GM12878 (cell line): ENCODE results near the gene CIROP. TPM values are rescaled to one million over a fixed set of nuclear protein-coding genes. Genes with fewer than 3 reads are reported as not detected.

Source experiments
- CBX3 ChIP-seq: fragments of 200-600 bp; sonication (generic); IDR thresholded peaks from 2 replicates; pipeline ENCODE4 v1.6.1; 2016; ENCODE audit warnings: low read depth, borderline replicate concordance
- CEBPB ChIP-seq, 2 experiments: fragments of 150-350 bp in 1 of 2; IDR thresholded peaks; 2 replicates each; pipeline ENCODE4 v1.6.1; 2012 to 2014; ENCODE audit warnings: low read depth in 2 of 2, low read length in 2 of 2, borderline replicate concordance in 1 of 2, inconsistent platforms in 1 of 2
- CREB1 ChIP-seq: IDR thresholded peaks from 2 replicates; pipeline ENCODE4 v1.6.1; 2012; ENCODE audit warnings: low read depth, mild to moderate bottlenecking, inconsistent platforms
- FOS ChIP-seq: IDR thresholded peaks from 3 replicates; pipeline ENCODE4 v1.6.1; 2011; ENCODE audit warnings: borderline replicate concordance; ENCODE audit not compliant: insufficient read length; ENCODE audit errors: extremely low read depth
- HCFC1 ChIP-seq: fragments of 150-350 bp; IDR thresholded peaks from 2 replicates; pipeline ENCODE4 v1.6.1; 2014; ENCODE audit warnings: low read length
- HDGF ChIP-seq: fragments of 450-650 bp; IDR thresholded peaks from 2 replicates; pipeline ENCODE4 v1.6.1; 2016; ENCODE audit warnings: antibody characterized with exemption
- IKZF2 ChIP-seq, 2 experiments: fragments of 450-650 bp; IDR thresholded peaks; 2 replicates each; pipeline ENCODE4 v1.6.1; 2017; ENCODE audit warnings: mild to moderate bottlenecking in 2 of 2, moderate library complexity in 2 of 2
- KAT2A ChIP-seq: conservative IDR thresholded peaks from 2 replicates; pipeline ENCODE4 v1.6.1; 2011; ENCODE audit warnings: low read depth, low read length; ENCODE audit not compliant: control insufficient read depth
- MEF2B ChIP-seq: fragments of 450-650 bp; IDR thresholded peaks from 2 replicates; pipeline ENCODE4 v1.6.1; 2018; ENCODE audit warnings: mild to moderate bottlenecking, moderate library complexity; ENCODE audit not compliant: partially characterized antibody, poor library complexity, severe bottlenecking
- MLLT1 ChIP-seq: fragments of 450-650 bp; IDR thresholded peaks from 2 replicates; pipeline ENCODE4 v1.6.1; 2016; ENCODE audit warnings: mild to moderate bottlenecking
- RELA ChIP-seq: fragments of 450-650 bp; IDR thresholded peaks from 2 replicates; pipeline ENCODE4 v1.8.0; 2014; ENCODE audit warnings: borderline replicate concordance; ENCODE audit not compliant: partially characterized antibody
- SMARCA5 ChIP-seq: fragments of 450-650 bp; IDR thresholded peaks from 2 replicates; pipeline ENCODE4 v1.6.1; 2017; ENCODE audit warnings: mild to moderate bottlenecking
- SP1 ChIP-seq: IDR thresholded peaks from one replicate; pipeline ENCODE4 v1.6.1; 2011; ENCODE audit warnings: low read depth, low read length
- SUZ12 ChIP-seq: fragments of 200-600 bp; sonication (generic); IDR thresholded peaks from one replicate; pipeline ENCODE4 v1.6.1; 2018; ENCODE audit warnings: antibody characterized with exemption, mild to moderate bottlenecking; ENCODE audit not compliant: unreplicated experiment
- TBL1XR1 ChIP-seq: IDR thresholded peaks from 2 replicates; pipeline ENCODE4 v1.6.1; 2012; ENCODE audit warnings: low read depth, low read length, improper control_type of control experiment
- ZSCAN29 ChIP-seq: fragments of 450-650 bp; IDR thresholded peaks from 2 replicates; pipeline ENCODE4 v1.6.1; 2017; ENCODE audit warnings: mild to moderate bottlenecking, moderate library complexity
- polyA plus RNA-seq, 11 experiments: library from polyadenylated mRNA; depleted of rRNA in 4 of 11; unstranded in 6 of 11; stranded (reverse) in 5 of 11; fragments of >200 nt; fragmentation: Nextera tagmentation in 4 of 11; fragmentation: Illumina TruSeq in 1 of 11; extraction: Ambion mirVana in 4 of 11; extraction: Trizol in 1 of 11; gene quantifications; 1 replicate in 1 of 11; 2 replicates in 10 of 11; pipeline versions ENCODE4 v1.2.1 to v1.2.3, GENCODE V29; 2011 to 2016; ENCODE audit warnings: inconsistent platforms in 2 of 11, missing spikeins in 2 of 11, low read depth in 1 of 11
- total RNA-seq, 4 experiments: library from RNA; depleted of rRNA in 3 of 4; stranded (reverse); fragments of >200 nt in 3 of 4; fragmentation: Illumina TruSeq in 1 of 4; extraction: Trizol in 1 of 4; gene quantifications; 2 replicates each; pipeline versions ENCODE4 v1.2.1 to v1.2.3, GENCODE V29; 2013 to 2021
- TF ChIP-seq, protein P1 (sequence below): IDR thresholded peaks from 2 replicates; pipeline ENCODE4 v1.6.1; 2012; ENCODE audit warnings: mild to moderate bottlenecking, low read depth, low read length
- TF ChIP-seq, protein P2 (sequence below): fragments of 450-650 bp; IDR thresholded peaks from 2 replicates; pipeline ENCODE4 v1.6.1; 2017; ENCODE audit warnings: borderline replicate concordance
- TF ChIP-seq, protein P3 (sequence below): fragments of 450-650 bp; IDR thresholded peaks from 2 replicates; pipeline ENCODE4 v1.6.1; 2017; ENCODE audit warnings: mild to moderate bottlenecking, moderate library complexity

The CIROP gene
- total and polyA plus RNA-seq, 10 of the 15 experiments (the other 5 are each of a cell fraction or from before 2014, with no cell fraction given) = not detected

DNA sequence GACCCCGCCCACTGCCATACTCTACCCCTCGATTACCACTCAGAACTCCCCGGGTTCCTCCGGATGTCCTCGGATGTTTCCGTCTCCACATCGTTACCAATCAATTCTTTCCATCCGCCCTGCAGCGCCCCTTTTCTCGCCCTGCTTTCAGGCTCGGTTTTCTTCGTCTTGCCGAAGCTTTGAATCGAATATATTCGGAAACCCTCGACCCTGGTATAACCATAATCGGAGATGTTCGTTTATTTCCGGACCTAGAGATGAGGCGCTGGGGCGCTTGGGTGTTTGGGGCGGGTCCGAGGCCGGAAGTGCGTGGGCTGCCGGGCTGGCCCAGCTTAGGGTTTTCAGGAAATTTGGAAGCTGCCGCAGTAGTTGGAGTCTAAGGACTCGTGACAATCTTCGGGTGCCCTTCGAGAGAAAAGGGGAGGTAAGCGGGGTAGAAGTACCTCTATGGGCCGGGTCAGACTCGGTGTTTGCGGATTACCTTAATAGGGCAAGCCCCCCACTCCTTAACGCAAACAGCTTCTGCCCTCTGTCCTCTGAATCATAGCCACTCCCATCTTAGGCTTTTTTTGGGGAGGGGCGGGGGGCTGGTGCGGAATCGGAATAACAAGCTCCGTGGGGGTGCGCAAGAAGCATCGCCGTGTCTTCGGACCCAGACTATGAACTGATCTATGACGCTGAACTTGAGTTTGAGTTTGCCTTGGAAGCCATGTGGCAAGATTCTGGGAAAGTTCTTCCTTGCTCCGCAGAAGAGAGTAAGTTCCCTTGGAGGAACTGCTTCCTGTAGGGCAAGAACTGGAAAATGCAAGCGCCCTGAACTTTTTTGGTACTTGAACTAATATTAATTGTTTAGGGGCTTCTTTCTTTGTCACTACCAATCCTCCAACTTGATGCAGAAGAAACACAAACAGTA is 9.3 kb downstream of the CIROP start, which contains the start of gene C14orf119 (continued):
- TF ChIP-seq, protein P1, sequence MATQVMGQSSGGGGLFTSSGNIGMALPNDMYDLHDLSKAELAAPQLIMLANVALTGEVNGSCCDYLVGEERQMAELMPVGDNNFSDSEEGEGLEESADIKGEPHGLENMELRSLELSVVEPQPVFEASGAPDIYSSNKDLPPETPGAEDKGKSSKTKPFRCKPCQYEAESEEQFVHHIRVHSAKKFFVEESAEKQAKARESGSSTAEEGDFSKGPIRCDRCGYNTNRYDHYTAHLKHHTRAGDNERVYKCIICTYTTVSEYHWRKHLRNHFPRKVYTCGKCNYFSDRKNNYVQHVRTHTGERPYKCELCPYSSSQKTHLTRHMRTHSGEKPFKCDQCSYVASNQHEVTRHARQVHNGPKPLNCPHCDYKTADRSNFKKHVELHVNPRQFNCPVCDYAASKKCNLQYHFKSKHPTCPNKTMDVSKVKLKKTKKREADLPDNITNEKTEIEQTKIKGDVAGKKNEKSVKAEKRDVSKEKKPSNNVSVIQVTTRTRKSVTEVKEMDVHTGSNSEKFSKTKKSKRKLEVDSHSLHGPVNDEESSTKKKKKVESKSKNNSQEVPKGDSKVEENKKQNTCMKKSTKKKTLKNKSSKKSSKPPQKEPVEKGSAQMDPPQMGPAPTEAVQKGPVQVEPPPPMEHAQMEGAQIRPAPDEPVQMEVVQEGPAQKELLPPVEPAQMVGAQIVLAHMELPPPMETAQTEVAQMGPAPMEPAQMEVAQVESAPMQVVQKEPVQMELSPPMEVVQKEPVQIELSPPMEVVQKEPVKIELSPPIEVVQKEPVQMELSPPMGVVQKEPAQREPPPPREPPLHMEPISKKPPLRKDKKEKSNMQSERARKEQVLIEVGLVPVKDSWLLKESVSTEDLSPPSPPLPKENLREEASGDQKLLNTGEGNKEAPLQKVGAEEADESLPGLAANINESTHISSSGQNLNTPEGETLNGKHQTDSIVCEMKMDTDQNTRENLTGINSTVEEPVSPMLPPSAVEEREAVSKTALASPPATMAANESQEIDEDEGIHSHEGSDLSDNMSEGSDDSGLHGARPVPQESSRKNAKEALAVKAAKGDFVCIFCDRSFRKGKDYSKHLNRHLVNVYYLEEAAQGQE = no peak
- no peak for TF ChIP-seq MLLT1
- no peak for TF ChIP-seq CEBPB (IDR thresholded peaks at IDR 0.05; ENCODE audit: borderline replicate concordance in 1 of 2, low read depth in 2 of 2, low read length in 2 of 2)
- TF ChIP-seq RELA = no peak
- TF ChIP-seq, protein P2, sequence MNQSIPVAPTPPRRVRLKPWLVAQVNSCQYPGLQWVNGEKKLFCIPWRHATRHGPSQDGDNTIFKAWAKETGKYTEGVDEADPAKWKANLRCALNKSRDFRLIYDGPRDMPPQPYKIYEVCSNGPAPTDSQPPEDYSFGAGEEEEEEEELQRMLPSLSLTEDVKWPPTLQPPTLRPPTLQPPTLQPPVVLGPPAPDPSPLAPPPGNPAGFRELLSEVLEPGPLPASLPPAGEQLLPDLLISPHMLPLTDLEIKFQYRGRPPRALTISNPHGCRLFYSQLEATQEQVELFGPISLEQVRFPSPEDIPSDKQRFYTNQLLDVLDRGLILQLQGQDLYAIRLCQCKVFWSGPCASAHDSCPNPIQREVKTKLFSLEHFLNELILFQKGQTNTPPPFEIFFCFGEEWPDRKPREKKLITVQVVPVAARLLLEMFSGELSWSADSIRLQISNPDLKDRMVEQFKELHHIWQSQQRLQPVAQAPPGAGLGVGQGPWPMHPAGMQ = no peak
- TF ChIP-seq CBX3 = no peak
- no peak for TF ChIP-seq FOS
- no peak for TF ChIP-seq KAT2A
- TF ChIP-seq SMARCA5 = no peak
- no peak for TF ChIP-seq SP1
- TF ChIP-seq IKZF2 (IDR thresholded peaks at IDR 0.05) = peak in 1 of 2 experiments; percentile 70; a peak in 3 of 4 replicates
- peak; percentile 28 for TF ChIP-seq MEF2B
- no peak for TF ChIP-seq SUZ12
- TF ChIP-seq HCFC1 = peak; percentile 42; the same call in 1 of the 2 replicates
- TF ChIP-seq TBL1XR1 = no peak; the same call in none of the 2 replicates
- TF ChIP-seq, protein P3, sequence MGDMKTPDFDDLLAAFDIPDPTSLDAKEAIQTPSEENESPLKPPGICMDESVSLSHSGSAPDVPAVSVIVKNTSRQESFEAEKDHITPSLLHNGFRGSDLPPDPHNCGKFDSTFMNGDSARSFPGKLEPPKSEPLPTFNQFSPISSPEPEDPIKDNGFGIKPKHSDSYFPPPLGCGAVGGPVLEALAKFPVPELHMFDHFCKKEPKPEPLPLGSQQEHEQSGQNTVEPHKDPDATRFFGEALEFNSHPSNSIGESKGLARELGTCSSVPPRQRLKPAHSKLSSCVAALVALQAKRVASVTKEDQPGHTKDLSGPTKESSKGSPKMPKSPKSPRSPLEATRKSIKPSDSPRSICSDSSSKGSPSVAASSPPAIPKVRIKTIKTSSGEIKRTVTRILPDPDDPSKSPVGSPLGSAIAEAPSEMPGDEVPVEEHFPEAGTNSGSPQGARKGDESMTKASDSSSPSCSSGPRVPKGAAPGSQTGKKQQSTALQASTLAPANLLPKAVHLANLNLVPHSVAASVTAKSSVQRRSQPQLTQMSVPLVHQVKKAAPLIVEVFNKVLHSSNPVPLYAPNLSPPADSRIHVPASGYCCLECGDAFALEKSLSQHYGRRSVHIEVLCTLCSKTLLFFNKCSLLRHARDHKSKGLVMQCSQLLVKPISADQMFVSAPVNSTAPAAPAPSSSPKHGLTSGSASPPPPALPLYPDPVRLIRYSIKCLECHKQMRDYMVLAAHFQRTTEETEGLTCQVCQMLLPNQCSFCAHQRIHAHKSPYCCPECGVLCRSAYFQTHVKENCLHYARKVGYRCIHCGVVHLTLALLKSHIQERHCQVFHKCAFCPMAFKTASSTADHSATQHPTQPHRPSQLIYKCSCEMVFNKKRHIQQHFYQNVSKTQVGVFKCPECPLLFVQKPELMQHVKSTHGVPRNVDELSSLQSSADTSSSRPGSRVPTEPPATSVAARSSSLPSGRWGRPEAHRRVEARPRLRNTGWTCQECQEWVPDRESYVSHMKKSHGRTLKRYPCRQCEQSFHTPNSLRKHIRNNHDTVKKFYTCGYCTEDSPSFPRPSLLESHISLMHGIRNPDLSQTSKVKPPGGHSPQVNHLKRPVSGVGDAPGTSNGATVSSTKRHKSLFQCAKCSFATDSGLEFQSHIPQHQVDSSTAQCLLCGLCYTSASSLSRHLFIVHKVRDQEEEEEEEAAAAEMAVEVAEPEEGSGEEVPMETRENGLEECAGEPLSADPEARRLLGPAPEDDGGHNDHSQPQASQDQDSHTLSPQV = no peak
- TF ChIP-seq CREB1 = peak; percentile 27; the same call in 1 of the 2 replicates
- no peak for TF ChIP-seq ZSCAN29
- peak; percentile 92; the same call in 1 of the 2 replicates for TF ChIP-seq HDGF
